Activated CD4-positive, alpha-beta T cell treated with anti-CD3 and anti-CD28 coated beads, Interleukin-10, Interleukin-2, amounts not matched to agents 100 ng/mL and 50 ng/mL, durations not matched to agents 16 hours and 8 hours (primary cell): Measurements from ENCODE around the gene SKAP1.
"Not testable (repeated sequence)": the region's sequence is repeated elsewhere in the genome, so short reads cannot be mapped to it uniquely, and the experiment has no call there.

Experiments
- DNase-seq: peaks from one replicate; pipeline ENCODE4 v3.0.0-alpha.2; 2020

Gene SKAP1

GRCh38 chr17:48429638-48430586 is at the start of gene SKAP1:
Gene SKAP1 (minus strand): TSS chr17:48430214.
- DNase-seq = peak; percentile 74

- DNase-seq = no peak
Measured at GRCh38 chr17:48479014-48479402, 49.0 kb upstream of the SKAP1 start.

- peak; percentile 77 for DNase-seq
Measured at GRCh38 chr17:48478224-48479013, 48.4 kb upstream of the SKAP1 start.

- no peak for DNase-seq
Measured at GRCh38 chr17:48477221-48477620, 47.2 kb upstream of the SKAP1 start.

- peak; percentile 52 for DNase-seq
Measured at GRCh38 chr17:48472411-48473281, 42.6 kb upstream of the SKAP1 start.

- no peak for DNase-seq
Measured at GRCh38 chr17:48471817-48472410, 41.9 kb upstream of the SKAP1 start.

GRCh38 chr17:48470388-48471034 is 40.5 kb upstream of the SKAP1 start:
- DNase-seq = no peak

- DNase-seq = no peak
Measured at GRCh38 chr17:48469227-48469626, 39.2 kb upstream of the SKAP1 start.

GRCh38 chr17:48468299-48468698 is 38.3 kb upstream of the SKAP1 start:
- DNase-seq = no peak

GRCh38 chr17:48465884-48466283 is 35.9 kb upstream of the SKAP1 start:
- no peak for DNase-seq

- no peak for DNase-seq
Measured at GRCh38 chr17:48463526-48463925, 33.5 kb upstream of the SKAP1 start.

GRCh38 chr17:48462946-48463345 is 32.9 kb upstream of the SKAP1 start:
- DNase-seq = no peak

GRCh38 chr17:48460052-48460451 is 30.0 kb upstream of the SKAP1 start:
- no peak for DNase-seq

- peak; percentile 80 for DNase-seq
Measured at GRCh38 chr17:48459070-48459844, 29.2 kb upstream of the SKAP1 start.

- peak; percentile 85 for DNase-seq
Measured at GRCh38 chr17:48457080-48457836, 27.2 kb upstream of the SKAP1 start.

- peak; percentile 54 for DNase-seq
Measured at GRCh38 chr17:48456589-48456988, 26.6 kb upstream of the SKAP1 start.

- no peak for DNase-seq
Measured at GRCh38 chr17:48455791-48456190, 25.8 kb upstream of the SKAP1 start.

GRCh38 chr17:48453447-48453846 is 23.4 kb upstream of the SKAP1 start:
- DNase-seq = peak; percentile 59

GRCh38 chr17:48451489-48451888 is 21.5 kb upstream of the SKAP1 start:
- DNase-seq = no peak

GRCh38 chr17:48449335-48449734 is 19.3 kb upstream of the SKAP1 start:
- not testable (repeated sequence) for DNase-seq
